GM21825 (cell line): ENCODE results near the gene PBX3.
A peak's percentile ranks its signal among the peaks of the same experiment; 100 is the strongest.

Experiments
- ATAC-seq: cut with Tn5 transposase; IDR thresholded peaks from one replicate; pipeline ENCODE4 v1.9.1; 2021; ENCODE audit warnings: mild to moderate bottlenecking, moderate library complexity; ENCODE audit not compliant: unreplicated experiment

Gene PBX3

GRCh38 chr9:125747053-125747764, at the start of gene PBX3:
Gene PBX3, plus strand, starts transcription at chr9:125747373.
- peak; percentile 21 for ATAC-seq

DNA sequence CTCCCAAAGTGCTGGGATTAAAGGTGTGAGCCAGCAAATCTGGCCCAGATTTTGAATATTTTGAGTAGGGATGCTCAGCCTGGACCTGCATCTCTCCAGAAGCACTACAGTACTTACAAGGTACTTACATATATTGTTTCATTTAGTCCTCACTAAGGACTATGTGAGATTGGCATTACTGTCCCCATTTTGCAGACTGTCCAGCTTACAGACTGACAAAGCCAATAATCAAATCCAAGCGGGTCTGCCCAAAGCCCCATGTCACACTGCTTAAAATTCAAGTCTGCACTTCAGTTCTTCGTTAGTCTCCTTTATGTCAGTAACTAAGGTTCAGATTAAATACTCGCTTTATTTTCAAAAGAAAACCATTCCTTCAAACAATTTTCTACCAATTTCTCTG, 47.3 kb upstream of the PBX3 start:
- ATAC-seq: no peak

DNA sequence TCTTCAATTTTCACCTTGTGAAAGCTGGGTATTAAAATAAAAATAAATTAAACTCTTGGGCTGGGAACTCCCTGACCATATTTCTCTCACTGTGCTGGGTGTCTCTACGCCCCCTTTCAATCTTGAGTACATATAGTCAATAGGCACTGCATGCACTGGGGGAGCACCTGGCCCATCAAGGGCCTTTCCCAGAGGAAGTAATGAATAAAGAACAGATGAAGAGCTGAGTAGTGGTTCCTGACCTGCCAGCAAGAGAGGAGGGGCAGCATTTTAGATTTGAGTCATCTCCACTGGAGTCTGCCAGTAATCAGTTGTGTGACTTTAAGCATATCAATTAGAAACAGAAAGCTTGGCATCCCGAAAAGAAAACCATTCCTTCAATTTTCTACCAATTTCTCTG, 46.4 kb upstream of the PBX3 start:
- ATAC-seq: peak; percentile 90

DNA sequence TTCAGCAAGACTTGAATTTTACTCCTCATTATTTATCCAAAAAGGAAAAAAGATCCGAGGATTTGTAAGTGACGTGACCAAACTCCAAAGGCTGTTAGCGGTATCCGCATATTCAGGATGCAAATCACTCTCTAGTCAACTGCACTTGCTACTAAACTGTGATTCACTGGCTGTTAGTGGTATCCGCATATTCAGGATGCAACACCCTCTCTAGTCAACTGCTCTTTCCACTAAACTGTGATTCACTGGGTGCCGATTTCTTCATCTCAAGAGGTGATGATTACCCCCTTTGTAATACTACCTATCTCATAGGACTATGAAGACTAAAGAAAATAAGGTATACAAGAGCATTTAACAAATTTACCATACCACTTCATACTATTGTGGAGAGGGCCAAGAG, 45.8 kb upstream of the PBX3 start:
- no peak for ATAC-seq

DNA sequence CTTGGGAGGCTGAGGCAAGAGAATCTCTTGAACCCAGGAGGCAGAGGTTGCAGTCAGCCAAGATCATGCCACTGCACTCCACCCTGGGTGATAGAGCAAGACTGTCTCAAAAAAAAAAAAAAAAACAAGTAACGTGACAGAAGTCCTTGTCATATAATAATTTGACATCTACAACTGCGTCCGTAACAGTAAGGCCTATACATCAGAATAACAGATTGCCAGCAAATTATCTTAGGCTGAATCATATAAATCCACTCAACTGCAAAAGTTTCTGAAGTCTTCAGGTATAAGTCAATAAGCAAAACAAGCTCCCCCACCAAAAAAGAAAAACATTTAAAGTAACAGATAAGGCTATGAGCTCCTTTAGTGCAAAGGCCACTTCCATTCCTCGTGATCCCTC, 43.5 kb upstream of the PBX3 start:
- ATAC-seq: no peak

DNA sequence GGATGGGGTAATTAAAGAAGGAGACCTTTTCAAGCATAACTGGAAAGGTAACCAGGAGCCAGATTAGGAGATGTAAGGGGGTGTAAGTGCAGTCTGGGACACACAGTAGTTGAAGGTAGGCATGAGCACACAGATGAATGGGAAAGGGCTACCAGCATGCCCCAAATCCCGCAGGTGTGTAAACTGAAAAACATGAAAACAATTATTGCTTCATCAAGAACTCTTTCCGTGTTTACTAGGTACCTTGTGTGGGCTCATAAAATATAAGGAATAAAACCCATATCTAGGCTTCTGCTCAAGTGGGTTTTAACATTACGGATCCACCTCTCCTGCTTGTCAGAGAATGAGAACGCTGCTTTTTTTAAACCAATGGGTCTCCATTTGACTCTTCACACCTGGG, 41.3 kb upstream of the PBX3 start:
- ATAC-seq: no peak

- peak; percentile 88 for ATAC-seq
Observed at GRCh38 chr9:125706651-125707471, 40.3 kb upstream of the PBX3 start, which contains the start of gene MAPKAP1. Gene MAPKAP1, minus strand, starts transcription at chr9:125707208. Its CDS starts 34,634 bp downstream, at chr9:125672574.

GRCh38 chr9:125707472-125707804, 39.7 kb upstream of the PBX3 start:
- no peak for ATAC-seq

- ATAC-seq: no peak
Observed at GRCh38 chr9:125726456-125727132, 20.6 kb upstream of the PBX3 start.

DNA sequence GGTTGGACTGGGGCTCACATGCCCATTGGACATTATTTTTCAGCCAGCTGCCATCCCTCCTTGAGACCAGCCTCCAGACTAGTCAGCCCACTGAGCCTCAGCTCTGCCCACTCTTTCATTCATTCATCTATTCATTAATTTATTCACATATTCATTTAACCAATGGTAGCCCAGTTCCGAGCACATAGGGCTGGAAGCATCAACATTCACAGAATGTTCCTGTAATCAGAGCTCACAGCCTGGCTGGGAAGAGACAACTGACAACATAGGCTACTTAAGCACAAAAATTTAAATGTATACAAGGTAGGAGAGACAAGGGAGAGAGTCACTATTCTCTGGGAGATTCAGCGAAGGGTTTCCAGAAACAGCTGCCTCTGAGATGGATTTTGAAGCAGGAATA, 17.0 kb upstream of the PBX3 start:
- ATAC-seq: no peak

GRCh38 chr9:125732562-125732961, 14.6 kb upstream of the PBX3 start:
- ATAC-seq: no peak

GRCh38 chr9:125739436-125739835, 7.7 kb upstream of the PBX3 start:
- no peak for ATAC-seq

GRCh38 chr9:125742657-125743056, 4.5 kb upstream of the PBX3 start:
- ATAC-seq: no peak

GRCh38 chr9:125743682-125744428, 3.3 kb upstream of the PBX3 start:
- no peak for ATAC-seq

- no peak for ATAC-seq
Observed at GRCh38 chr9:125744616-125745015, 2.6 kb upstream of the PBX3 start.

GRCh38 chr9:125745018-125745417, 2.2 kb upstream of the PBX3 start:
- no peak for ATAC-seq

DNA sequence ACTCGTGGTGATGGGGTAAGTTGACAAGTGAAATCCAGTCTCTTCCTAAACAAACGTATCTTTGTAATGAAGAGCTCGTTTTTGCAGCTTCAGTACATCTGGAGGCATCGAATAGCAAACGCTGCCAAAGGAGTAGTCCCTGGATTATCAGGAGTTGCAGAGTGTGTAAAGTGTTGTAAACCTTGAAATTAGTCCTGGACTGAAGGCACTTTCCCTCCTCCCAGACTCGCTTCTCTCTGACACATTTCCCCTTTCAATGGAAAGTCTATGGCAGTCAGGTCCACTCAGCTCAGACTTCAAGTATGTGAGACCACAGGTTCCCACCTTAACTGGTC, 1.5 kb upstream of the PBX3 start:
- ATAC-seq: no peak

- ATAC-seq: peak; percentile 61
Observed at GRCh38 chr9:125746017-125746773, 978 bp upstream of the PBX3 start.

DNA sequence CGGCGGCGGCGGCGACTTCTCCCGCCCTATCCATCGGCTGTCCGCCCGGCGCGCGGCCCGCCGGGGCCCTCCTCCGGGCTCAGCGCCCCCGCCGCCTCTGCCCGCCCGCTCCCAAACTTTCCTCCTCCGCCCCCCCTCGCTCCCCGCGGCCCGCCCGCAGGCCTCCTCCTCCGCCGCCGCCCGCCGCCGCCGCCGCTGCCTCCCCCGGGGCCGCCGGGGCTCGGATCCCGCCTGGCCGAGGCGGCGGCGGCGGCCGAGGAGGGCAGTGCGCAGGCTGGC, 460 bp upstream of the PBX3 start:
- ATAC-seq: no peak

DNA sequence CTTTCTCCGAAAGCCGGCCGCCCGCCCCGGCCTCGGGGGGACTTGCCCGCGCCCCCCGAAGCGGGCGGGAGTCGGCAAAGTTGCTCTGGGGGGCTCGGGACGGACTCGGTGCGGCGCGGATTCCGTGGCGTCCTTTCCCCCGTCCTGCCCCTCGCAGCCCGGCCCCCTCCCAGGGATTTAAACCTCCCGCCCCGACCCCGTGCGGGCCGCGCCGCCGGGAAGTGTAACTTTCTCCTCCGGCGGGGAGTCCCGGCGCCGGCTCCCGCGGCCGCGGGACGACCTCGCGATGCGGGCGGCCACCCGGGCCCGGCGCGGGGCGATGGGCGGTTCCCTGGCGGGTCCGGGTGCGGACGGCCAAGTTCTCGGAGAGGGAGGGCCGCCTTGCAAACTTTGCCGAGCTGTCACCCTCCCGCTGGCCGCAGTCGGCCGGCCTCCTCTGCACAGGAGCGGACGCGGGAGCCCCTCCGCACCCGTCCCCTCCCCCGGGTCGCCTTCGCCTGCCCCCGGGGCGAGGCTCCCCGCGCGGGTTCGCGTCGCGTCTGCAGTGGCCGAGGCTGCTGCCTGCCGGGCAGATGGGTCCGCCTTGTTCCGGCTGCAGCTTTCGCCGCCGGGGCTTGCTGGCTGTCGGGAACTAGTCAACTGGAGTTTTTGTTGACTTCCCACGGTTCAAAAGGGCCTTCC, 732 bp downstream of the PBX3 start:
- ATAC-seq: no peak
